OCI-LY7 (cell line): ENCODE results near the gene CCNDBP1.

ENCODE experiments used
- CTCF ChIP-seq: fragments of 200-600 bp; sonication (generic); conservative IDR thresholded peaks from 2 replicates; pipeline ENCODE4 v1.5.1; 2014; ENCODE audit warnings: mild to moderate bottlenecking, antibody characterized with exemption, low read length, moderate library complexity, mixed read lengths
- EZH2phosphoT487 ChIP-seq: fragments of 200-600 bp; sonication (generic); IDR thresholded peaks from 2 replicates; pipeline ENCODE4 v1.6.1; 2018; ENCODE audit warnings: low read depth, borderline replicate concordance, mild to moderate bottlenecking, mixed run types, antibody characterized with exemption, low read length, moderate library complexity, mixed read lengths

DNA sequence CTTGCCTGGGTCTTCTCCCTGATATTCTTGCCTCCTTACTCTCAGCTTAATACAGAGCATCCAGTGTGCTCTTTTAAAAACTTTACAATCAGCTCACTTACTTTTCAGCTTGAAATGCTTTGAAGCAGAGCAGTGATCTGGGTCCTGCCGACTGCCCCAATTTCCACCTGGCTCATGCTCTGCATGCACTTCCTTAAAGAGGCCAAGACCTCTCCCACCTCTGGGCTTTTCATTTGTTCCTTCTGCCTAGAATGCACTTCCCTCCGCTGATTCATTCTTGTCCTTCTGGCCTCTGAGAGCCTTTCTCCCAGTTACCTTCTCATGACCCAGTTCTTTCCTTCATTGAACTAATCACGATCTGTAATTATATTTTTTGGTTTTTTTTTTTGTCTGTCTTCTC lies 1.9 kb upstream of the CCNDBP1 start:
- TF ChIP-seq CTCF (no peak), EZH2phosphoT487 (no peak)
